GM23338 (cell line): ENCODE measurements around the gene NRP1. TPM values are rescaled to one million over a fixed set of nuclear protein-coding genes. Genes with fewer than 3 reads are reported as not detected.

Experiments
- ATAC-seq: fragments of 200-7000 bp; cut with Tn5 transposase; 3 replicates; pipeline ENCODE4 v1.9.1; 2020
- DNase-seq: peaks from one replicate; pipeline ENCODE4 v3.0.0-alpha.2; 2015; ENCODE audit warnings: low spot score
- H2AFZ ChIP-seq: fragments of 200-600 bp; sonication (generic); 2 replicates; pipeline ENCODE4 v1.8.0; 2016; ENCODE audit warnings: antibody characterized with exemption, mild to moderate bottlenecking, moderate library complexity
- H3F3A ChIP-seq: fragments of 200-600 bp; sonication (generic); replicated peaks from 2 replicates; pipeline ENCODE4 v1.8.0; 2017; ENCODE audit warnings: antibody characterized with exemption, mixed run types, low read depth
- H3K27ac ChIP-seq: fragments of 200-600 bp; sonication (generic); 2 replicates; pipeline ENCODE4 v1.6.1; 2016; ENCODE audit warnings: low read depth
- H3K27me3 ChIP-seq: fragments of 200-600 bp; sonication (generic); 2 replicates; pipeline ENCODE4 v1.8.0; 2016; ENCODE audit warnings: mild to moderate bottlenecking, mixed run types, moderate library complexity; ENCODE audit not compliant: insufficient read depth
- H3K36me3 ChIP-seq: fragments of 200-600 bp; sonication (generic); 2 replicates; pipeline ENCODE4 v1.8.0; 2016; ENCODE audit warnings: mild to moderate bottlenecking; ENCODE audit not compliant: insufficient read depth
- H3K4me1 ChIP-seq: fragments of 200-600 bp; sonication (generic); 2 replicates; pipeline ENCODE4 v1.8.0; 2016; ENCODE audit warnings: mild to moderate bottlenecking, moderate library complexity; ENCODE audit not compliant: insufficient read depth
- H3K4me2 ChIP-seq: fragments of 200-600 bp; sonication (generic); 2 replicates; pipeline ENCODE4 v1.7.1; 2017; ENCODE audit warnings: mixed run types
- H3K4me3 ChIP-seq: fragments of 200-600 bp; sonication (generic); 2 replicates; pipeline ENCODE4 v1.6.1; 2016; ENCODE audit warnings: mixed run types
- H3K79me2 ChIP-seq: fragments of 200-600 bp; sonication (generic); replicated peaks from 2 replicates; pipeline ENCODE4 v1.8.0; 2017; ENCODE audit warnings: mild to moderate bottlenecking; ENCODE audit not compliant: insufficient read depth
- H3K9me2 ChIP-seq: fragments of 200-600 bp; sonication (generic); 2 replicates; pipeline ENCODE4 v1.8.0; 2017; ENCODE audit not compliant: insufficient read depth
- H4K20me1 ChIP-seq: fragments of 200-600 bp; sonication (generic); replicated peaks from 2 replicates; pipeline ENCODE4 v1.8.0; 2017; ENCODE audit warnings: mild to moderate bottlenecking; ENCODE audit not compliant: insufficient read depth
- H3K27ac Mint-ChIP-seq: 2 replicates; pipeline ENCODE4 v1.8.0; 2020; ENCODE audit warnings: inconsistent platforms, mild to moderate bottlenecking, moderate library complexity, mixed read lengths
- H3K27me3 Mint-ChIP-seq: 3 replicates; pipeline ENCODE4 v1.8.0; 2022; ENCODE audit warnings: low read depth, mild to moderate bottlenecking, moderate library complexity, mixed read lengths, inconsistent platforms; ENCODE audit not compliant: insufficient read depth, poor library complexity
- H3K36me3 Mint-ChIP-seq: 3 replicates; pipeline ENCODE4 v1.8.0; 2021; ENCODE audit warnings: low read depth, mild to moderate bottlenecking, inconsistent platforms, moderate library complexity, mixed read lengths
- H3K4me1 Mint-ChIP-seq: 3 replicates; pipeline ENCODE4 v1.8.0; 2020; ENCODE audit warnings: mild to moderate bottlenecking, inconsistent platforms, mixed read lengths
- H3K4me3 Mint-ChIP-seq: 3 replicates; pipeline ENCODE4 v1.8.0; 2021; ENCODE audit warnings: moderate library complexity, mild to moderate bottlenecking, inconsistent platforms, mixed read lengths
- H3K9me3 Mint-ChIP-seq: 3 replicates; pipeline ENCODE4 v1.8.0; 2020; ENCODE audit warnings: moderate library complexity, mild to moderate bottlenecking, inconsistent platforms, mixed read lengths
- CREB1 ChIP-seq: fragments of 250-450 bp; sonication (Bioruptor Pico); IDR thresholded peaks from 2 replicates; pipeline ENCODE4 v1.5.0; 2020; ENCODE audit warnings: low read depth, mild to moderate bottlenecking, moderate library complexity
- ETS1 ChIP-seq: IDR thresholded peaks from 2 replicates; pipeline ENCODE4 v1.6.1; 2016; ENCODE audit warnings: antibody characterized with exemption
- EZH2 ChIP-seq: fragments of 200-600 bp; sonication (generic); IDR thresholded peaks from one replicate; pipeline ENCODE4 v1.8.0; 2017; ENCODE audit warnings: antibody characterized with exemption, mild to moderate bottlenecking, low read depth; ENCODE audit not compliant: unreplicated experiment
- EZH2phosphoT487 ChIP-seq: fragments of 200-600 bp; sonication (generic); IDR thresholded peaks from one replicate; pipeline ENCODE4 v1.8.1; 2018; ENCODE audit warnings: antibody characterized with exemption; ENCODE audit not compliant: unreplicated experiment
- NANOG ChIP-seq: IDR thresholded peaks from 2 replicates; pipeline ENCODE4 v1.6.1; 2016; ENCODE audit warnings: antibody characterized with exemption, borderline replicate concordance
- POLR2AphosphoS5 ChIP-seq: IDR thresholded peaks from 2 replicates; pipeline ENCODE4 v1.6.1; 2016; ENCODE audit warnings: antibody characterized with exemption, low read depth
- REST ChIP-seq: IDR thresholded peaks from one replicate; pipeline ENCODE4 v1.6.1; 2018; ENCODE audit warnings: antibody characterized with exemption; ENCODE audit not compliant: unreplicated experiment
- polyA plus RNA-seq: library from polyadenylated mRNA; unstranded; fragments of >200 nt; fragmentation: Nextera tagmentation; extraction: Ambion mirVana; gene quantifications from 2 replicates; pipeline ENCODE4 v1.2.1, GENCODE V29; 2016
- total RNA-seq: library from RNA; depleted of rRNA; stranded (reverse); fragments of >200 nt; shearing (Covaris generic); gene quantifications from 2 replicates; pipeline ENCODE4 v1.2.3, GENCODE V29; 2014
- TF ChIP-seq, protein P1 (sequence below), 2 experiments: fragments of 200-600 bp in 1 of 2; sonication (generic) in 1 of 2; conservative IDR thresholded peaks; 2 replicates each; pipeline versions ENCODE4 v1.5.1 to v1.6.1; 2016 to 2017; ENCODE audit warnings: antibody characterized with exemption in 2 of 2, low read depth in 2 of 2, mild to moderate bottlenecking in 2 of 2, moderate library complexity in 1 of 2

NRP1 gene
- total and polyA plus RNA-seq, 2 experiments from 2014 or later = 2.9 to 3.5 TPM

DNA sequence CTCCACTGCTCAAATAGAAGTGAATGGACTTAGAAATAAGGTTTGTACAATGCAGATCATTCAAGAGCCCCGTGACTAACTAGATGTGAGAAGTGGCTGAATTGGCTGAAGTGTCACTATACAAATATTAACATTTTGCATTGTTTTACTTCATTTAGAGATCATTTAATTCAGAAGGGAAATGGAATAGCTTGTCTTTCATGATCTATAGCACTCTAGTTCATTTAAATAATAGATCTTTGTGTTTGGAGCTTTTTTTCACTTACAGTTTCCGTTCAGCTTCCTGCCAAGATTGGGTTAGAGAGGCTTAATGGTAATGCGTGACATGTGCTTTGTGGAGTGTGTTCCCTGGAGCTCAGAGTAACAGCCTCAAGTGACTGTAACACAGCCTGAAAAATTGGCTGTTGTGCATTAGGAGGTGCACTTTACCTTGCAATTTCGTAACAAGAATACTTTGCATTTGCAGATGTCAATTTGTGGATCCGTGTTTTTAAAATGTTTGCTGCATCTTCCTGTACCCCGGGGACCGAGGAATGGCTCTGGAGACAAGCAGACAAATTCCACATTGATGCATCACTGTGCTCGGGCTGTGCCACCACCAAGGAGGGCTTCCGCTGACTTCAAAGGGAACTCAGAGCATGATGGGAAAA is 170.3 kb downstream of the NRP1 start:
- Histone ChIP-seq H3K4me2 (no peak overlapping the region), H3K9me2 (0 out of 2 replicates have a peak, but pooled peaks cover 4% of the 10 kb centered on the region), H3F3A (no peaks in the 10 kb centered on the region; the same call in 1 of the 2 replicates), H3K27me3 (no peaks in the 10 kb centered on the region), H3K36me3 (no peaks in the 10 kb centered on the region), H2AFZ (no peak overlapping the region), H3K79me2 (no peaks in the 10 kb centered on the region), H3K4me1 (peaks cover 28% of the 10 kb centered on the region), H4K20me1 (no peaks in the 10 kb centered on the region), H3K4me3 (no peak overlapping the region), H3K27ac (no peak overlapping the region)
- peaks cover 30% of the 10 kb centered on the region for H3K4me1 Mint-ChIP-seq
- peaks cover 2% of the 10 kb centered on the region for H3K27me3 Mint-ChIP-seq
- no peak overlapping the region for H3K27ac Mint-ChIP-seq
- no peak overlapping the region for H3K4me3 Mint-ChIP-seq
- no peaks in the 10 kb centered on the region for H3K36me3 Mint-ChIP-seq
- TF ChIP-seq, protein P1, sequence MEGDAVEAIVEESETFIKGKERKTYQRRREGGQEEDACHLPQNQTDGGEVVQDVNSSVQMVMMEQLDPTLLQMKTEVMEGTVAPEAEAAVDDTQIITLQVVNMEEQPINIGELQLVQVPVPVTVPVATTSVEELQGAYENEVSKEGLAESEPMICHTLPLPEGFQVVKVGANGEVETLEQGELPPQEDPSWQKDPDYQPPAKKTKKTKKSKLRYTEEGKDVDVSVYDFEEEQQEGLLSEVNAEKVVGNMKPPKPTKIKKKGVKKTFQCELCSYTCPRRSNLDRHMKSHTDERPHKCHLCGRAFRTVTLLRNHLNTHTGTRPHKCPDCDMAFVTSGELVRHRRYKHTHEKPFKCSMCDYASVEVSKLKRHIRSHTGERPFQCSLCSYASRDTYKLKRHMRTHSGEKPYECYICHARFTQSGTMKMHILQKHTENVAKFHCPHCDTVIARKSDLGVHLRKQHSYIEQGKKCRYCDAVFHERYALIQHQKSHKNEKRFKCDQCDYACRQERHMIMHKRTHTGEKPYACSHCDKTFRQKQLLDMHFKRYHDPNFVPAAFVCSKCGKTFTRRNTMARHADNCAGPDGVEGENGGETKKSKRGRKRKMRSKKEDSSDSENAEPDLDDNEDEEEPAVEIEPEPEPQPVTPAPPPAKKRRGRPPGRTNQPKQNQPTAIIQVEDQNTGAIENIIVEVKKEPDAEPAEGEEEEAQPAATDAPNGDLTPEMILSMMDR (conservative IDR thresholded peaks at IDR 0.05; ENCODE audit: low read depth in 2 of 2) = no peak
- DNase-seq (no peak), ATAC-seq (no peak)
- no peaks in the 10 kb centered on the region; the same call in 2 of the 3 replicates for H3K9me3 Mint-ChIP-seq

GRCh38 chr10:33162248-33162575 is 172.3 kb downstream of the NRP1 start:
- Mint-ChIP-seq H3K9me3 (no peaks in the 10 kb centered on the region; the same call in 2 of the 3 replicates), H3K27ac (no peak overlapping the region), H3K4me3 (no peak overlapping the region)

More at GRCh38 chr10:33162248-33162575, 172.3 kb downstream of the NRP1 start:
- Histone ChIP-seq H3K4me1 (peaks cover 28% of the 10 kb centered on the region), H3K27me3 (no peaks in the 10 kb centered on the region), H3K9me2 (0 out of 2 replicates have a peak, but pooled peaks cover 4% of the 10 kb centered on the region), H3K79me2 (no peaks in the 10 kb centered on the region), H3F3A (no peaks in the 10 kb centered on the region; the same call in 1 of the 2 replicates), H2AFZ (no peak overlapping the region), H3K36me3 (no peaks in the 10 kb centered on the region), H3K4me3 (no peak overlapping the region), H3K27ac (no peak overlapping the region), H3K4me2 (no peak overlapping the region), H4K20me1 (no peaks in the 10 kb centered on the region)
- Mint-ChIP-seq H3K36me3 (no peaks in the 10 kb centered on the region), H3K27me3 (peaks cover 2% of the 10 kb centered on the region), H3K4me1 (peaks cover 28% of the 10 kb centered on the region)
- DNase-seq (no peak), ATAC-seq (no peak)
- TF ChIP-seq POLR2AphosphoS5 (no peak), EZH2phosphoT487 (no peak), REST (no peak), ETS1 (no peak), CREB1 (CRISPR knock-in tag) (no peak), NANOG (no peak), EZH2 (no peak)
